Measurements from ENCODE around the gene PLEKHA6.
A peak's percentile ranks its signal among the peaks of the same experiment; 100 is the strongest.

PLEKHA6 gene

DNA sequence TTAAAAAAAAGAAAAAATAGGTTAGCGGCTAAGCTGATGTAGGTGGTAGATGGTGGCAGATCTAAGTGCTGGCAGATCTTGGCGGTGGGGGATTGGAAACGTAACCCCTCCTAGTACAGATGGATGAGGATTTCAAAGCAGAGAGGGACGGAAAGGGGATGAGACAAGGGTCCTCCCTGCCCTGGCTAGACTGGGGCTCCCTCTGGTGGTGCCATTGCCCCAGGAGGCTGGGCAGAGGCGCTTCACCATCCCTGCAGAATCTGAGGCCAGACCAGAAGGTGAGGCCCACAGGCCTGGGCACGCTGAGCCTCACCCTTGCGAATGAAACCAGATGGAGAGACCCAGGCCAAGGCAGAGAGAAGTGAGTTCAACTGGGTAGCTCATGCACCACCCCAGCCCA lies 7.0 kb upstream of the PLEKHA6 start:
- TF ChIP-seq, protein P1, sequence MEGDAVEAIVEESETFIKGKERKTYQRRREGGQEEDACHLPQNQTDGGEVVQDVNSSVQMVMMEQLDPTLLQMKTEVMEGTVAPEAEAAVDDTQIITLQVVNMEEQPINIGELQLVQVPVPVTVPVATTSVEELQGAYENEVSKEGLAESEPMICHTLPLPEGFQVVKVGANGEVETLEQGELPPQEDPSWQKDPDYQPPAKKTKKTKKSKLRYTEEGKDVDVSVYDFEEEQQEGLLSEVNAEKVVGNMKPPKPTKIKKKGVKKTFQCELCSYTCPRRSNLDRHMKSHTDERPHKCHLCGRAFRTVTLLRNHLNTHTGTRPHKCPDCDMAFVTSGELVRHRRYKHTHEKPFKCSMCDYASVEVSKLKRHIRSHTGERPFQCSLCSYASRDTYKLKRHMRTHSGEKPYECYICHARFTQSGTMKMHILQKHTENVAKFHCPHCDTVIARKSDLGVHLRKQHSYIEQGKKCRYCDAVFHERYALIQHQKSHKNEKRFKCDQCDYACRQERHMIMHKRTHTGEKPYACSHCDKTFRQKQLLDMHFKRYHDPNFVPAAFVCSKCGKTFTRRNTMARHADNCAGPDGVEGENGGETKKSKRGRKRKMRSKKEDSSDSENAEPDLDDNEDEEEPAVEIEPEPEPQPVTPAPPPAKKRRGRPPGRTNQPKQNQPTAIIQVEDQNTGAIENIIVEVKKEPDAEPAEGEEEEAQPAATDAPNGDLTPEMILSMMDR (IDR thresholded peaks at IDR 0.05): peak; percentile 56

- TF ChIP-seq, protein P1 (IDR thresholded peaks at IDR 0.05): peak; percentile 100
Observed at GRCh38 chr1:204363335-204364114, 3.8 kb upstream of the PLEKHA6 start.

GRCh38 chr1:204362984-204363334 lies 3.2 kb upstream of the PLEKHA6 start:
- TF ChIP-seq, protein P1 (IDR thresholded peaks at IDR 0.05): no peak

DNA sequence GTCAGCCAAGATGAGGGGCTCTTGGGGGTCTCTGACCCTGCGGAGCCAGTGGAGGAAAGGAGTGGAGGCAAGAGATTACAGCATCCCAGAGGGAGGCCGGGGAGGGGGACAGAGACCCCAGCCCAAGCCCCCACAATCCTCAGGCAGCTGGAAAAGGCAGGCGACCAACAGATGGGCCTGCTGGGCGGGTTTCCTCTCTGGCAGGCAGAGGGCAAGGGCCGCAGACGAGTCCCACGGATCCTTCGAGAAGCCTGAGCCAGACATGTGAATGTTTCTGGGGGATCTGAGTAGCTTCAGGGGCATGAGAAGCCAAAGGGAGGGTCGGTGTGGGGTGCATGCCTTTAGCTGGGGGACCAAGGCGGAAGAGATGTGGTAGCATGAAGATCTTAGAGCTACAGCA lies 2.1 kb upstream of the PLEKHA6 start:
- TF ChIP-seq, protein P1 (IDR thresholded peaks at IDR 0.05): no peak

DNA sequence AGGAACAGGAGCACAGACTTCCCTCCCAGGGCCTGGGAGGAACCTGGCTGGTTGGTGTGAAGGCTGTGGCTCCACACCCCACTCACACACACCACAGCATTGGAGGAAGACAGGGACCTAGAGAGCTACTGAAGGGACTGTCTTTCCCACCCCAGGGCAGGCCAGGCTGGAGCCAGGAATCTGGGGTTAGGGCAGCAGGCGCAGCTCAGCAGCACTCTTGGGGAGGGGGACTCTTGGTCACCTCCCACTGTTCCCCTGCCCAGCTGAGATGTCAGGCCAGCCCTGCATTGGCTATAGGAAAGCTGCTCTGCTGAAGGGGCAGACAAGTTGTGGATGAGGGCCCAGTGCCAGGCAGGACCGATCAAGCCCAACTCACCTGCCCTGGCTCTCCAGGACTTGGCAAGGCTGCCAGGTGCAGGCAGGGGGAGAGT lies 1.6 kb upstream of the PLEKHA6 start:
- TF ChIP-seq, protein P1 (IDR thresholded peaks at IDR 0.05): no peak

- TF ChIP-seq, protein P1 (IDR thresholded peaks at IDR 0.05): no peak
Observed at GRCh38 chr1:204360314-204360713, 585 bp upstream of the PLEKHA6 start.

GRCh38 chr1:204359131-204359473 lies 627 bp downstream of the PLEKHA6 start:
- TF ChIP-seq, protein P1 (IDR thresholded peaks at IDR 0.05): no peak

DNA sequence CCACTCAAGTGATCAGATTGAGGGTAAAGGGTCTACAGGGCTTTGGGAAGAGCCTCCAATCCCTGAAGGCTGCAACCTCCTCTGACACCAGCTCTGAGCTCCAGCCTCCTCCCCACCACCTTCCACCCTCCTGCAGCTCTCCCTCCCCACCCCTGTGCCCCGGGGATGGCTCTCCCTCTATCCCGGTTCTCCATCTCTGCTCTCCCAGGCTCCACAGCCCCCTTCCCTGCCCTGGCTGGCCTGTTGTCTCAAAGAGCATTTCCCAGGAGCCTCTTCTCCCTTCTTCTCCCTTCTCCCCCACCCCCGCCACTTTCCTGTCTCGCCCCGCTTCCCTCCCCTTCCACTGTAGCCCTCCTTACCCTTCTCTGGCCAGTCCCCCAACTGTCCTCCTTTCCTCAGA lies 1.1 kb downstream of the PLEKHA6 start:
- TF ChIP-seq, protein P1 (IDR thresholded peaks at IDR 0.05): no peak
